Left lung (tissue), 10 donors: ENCODE measurements around the gene WDFY2. TPM values are rescaled to one million over a fixed set of nuclear protein-coding genes. Genes with fewer than 3 reads are reported as not detected.

ENCODE experiments used
- ATAC-seq: fragments of 200-7000 bp; cut with Tn5 transposase; one replicate; pipeline ENCODE4 v1.9.1; 2020; ENCODE audit warnings: moderate library complexity
- DNase-seq, 4 donors: peaks; one replicate each; pipeline ENCODE4 v3.0.0-alpha.2; 2013 to 2020
- H3K27ac ChIP-seq, 2 donors: fragments of 200-600 bp; sonication (generic) in 1 of 2; one replicate each; pipeline versions ENCODE4 v1.5.0 to v1.8.0; 2020 to 2021
- H3K27me3 ChIP-seq, 2 donors: fragments of 200-600 bp; sonication (generic) in 1 of 2; one replicate each; pipeline versions ENCODE4 v1.5.0 to v1.8.0; 2020 to 2021
- H3K36me3 ChIP-seq, 2 donors: fragments of 200-600 bp; sonication (generic) in 1 of 2; one replicate each; pipeline versions ENCODE4 v1.5.0 to v1.8.0; 2020 to 2021
- H3K4me1 ChIP-seq, 2 donors: fragments of 200-600 bp; one replicate each; pipeline ENCODE4 v1.8.0; 2021
- H3K4me3 ChIP-seq, 2 donors: fragments of 200-600 bp; sonication (generic) in 1 of 2; one replicate each; pipeline versions ENCODE4 v1.5.0 to v1.8.0; 2020 to 2021; ENCODE audit warnings: mild to moderate bottlenecking in 1 of 2
- H3K9me3 ChIP-seq, 2 donors: fragments of 200-600 bp; sonication (generic) in 1 of 2; one replicate each; pipeline versions ENCODE4 v1.5.0 to v1.8.0; 2020 to 2021
- intact Hi-C, 2 donors: fragments of 100-400 bp; cut with DNase I; formaldehyde crosslinking; loops; one replicate each; pipeline versions ENCODE4 v1.11.2 to v1.14.2; 2022
- polyA plus RNA-seq, 6 donors: library from polyadenylated mRNA; unstranded; fragments of 120-200 nt; gene quantifications; one replicate each; pipeline ENCODE4 v1.2.1, GENCODE V29; 2013; ENCODE audit not compliant: insufficient read length in 6 of 6
- total RNA-seq, 2 donors: library from RNA; stranded (reverse); fragmentation: NEBNext Ultra II Directional; extraction: Animal tissue kit (Norgen Biotek cat#: 25700); gene quantifications; one replicate each; pipeline ENCODE4 v1.2.1, GENCODE V29; 2021
- TF ChIP-seq, protein P1 (sequence below), 2 donors: fragments of 200-600 bp; sonication (generic) in 1 of 2; IDR thresholded peaks; one replicate each; pipeline versions ENCODE4 v1.5.0 to v1.8.0; 2021; ENCODE audit warnings: antibody characterized with exemption in 2 of 2
- donor health status: DM: no; HTN: yes; CAD: no.
- donor health status: DM: no; HTN: no; CAD: no.

The WDFY2 gene
- total and polyA plus RNA-seq, 8 donors, result 9.7 to 33.3 (median 22.1) TPM

DNA sequence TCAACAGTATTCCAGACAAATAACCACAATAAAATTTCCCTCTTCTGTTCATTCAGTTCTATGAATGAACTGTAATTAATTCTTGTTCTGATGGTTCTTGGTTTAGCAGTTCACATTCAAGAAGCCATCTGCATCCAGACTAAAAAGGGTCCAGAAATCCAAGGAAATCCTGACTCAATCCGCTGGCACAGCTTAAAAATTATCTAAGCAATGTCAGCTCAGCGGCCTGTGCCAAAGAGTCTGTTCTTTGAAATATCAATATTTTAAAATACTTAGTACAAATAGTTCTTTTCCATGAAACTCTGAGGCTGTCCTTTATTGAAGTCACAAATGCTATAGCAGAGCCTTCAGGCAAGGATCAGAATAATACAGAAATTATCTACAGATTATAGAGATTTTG is 162.5 kb downstream of the WDFY2 start:
- no peaks in the 10 kb centered on the region for H3K4me1 ChIP-seq
- ATAC-seq, result no peak
- H3K4me3 ChIP-seq, result no peak overlapping the region
- no peak overlapping the region for H3K27ac ChIP-seq
- H3K9me3 ChIP-seq, result peaks cover 0 to 20% of the 10 kb centered on the region in 2 donors
- TF ChIP-seq, protein P1, sequence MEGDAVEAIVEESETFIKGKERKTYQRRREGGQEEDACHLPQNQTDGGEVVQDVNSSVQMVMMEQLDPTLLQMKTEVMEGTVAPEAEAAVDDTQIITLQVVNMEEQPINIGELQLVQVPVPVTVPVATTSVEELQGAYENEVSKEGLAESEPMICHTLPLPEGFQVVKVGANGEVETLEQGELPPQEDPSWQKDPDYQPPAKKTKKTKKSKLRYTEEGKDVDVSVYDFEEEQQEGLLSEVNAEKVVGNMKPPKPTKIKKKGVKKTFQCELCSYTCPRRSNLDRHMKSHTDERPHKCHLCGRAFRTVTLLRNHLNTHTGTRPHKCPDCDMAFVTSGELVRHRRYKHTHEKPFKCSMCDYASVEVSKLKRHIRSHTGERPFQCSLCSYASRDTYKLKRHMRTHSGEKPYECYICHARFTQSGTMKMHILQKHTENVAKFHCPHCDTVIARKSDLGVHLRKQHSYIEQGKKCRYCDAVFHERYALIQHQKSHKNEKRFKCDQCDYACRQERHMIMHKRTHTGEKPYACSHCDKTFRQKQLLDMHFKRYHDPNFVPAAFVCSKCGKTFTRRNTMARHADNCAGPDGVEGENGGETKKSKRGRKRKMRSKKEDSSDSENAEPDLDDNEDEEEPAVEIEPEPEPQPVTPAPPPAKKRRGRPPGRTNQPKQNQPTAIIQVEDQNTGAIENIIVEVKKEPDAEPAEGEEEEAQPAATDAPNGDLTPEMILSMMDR (IDR thresholded peaks at IDR 0.05), result no peak
- no peaks in the 10 kb centered on the region for H3K27me3 ChIP-seq
- DNase-seq, result no peak
- intact Hi-C loops, result no loop called here
- H3K36me3 ChIP-seq, result peaks cover 0 to 59% of the 10 kb centered on the region in 2 donors

DNA sequence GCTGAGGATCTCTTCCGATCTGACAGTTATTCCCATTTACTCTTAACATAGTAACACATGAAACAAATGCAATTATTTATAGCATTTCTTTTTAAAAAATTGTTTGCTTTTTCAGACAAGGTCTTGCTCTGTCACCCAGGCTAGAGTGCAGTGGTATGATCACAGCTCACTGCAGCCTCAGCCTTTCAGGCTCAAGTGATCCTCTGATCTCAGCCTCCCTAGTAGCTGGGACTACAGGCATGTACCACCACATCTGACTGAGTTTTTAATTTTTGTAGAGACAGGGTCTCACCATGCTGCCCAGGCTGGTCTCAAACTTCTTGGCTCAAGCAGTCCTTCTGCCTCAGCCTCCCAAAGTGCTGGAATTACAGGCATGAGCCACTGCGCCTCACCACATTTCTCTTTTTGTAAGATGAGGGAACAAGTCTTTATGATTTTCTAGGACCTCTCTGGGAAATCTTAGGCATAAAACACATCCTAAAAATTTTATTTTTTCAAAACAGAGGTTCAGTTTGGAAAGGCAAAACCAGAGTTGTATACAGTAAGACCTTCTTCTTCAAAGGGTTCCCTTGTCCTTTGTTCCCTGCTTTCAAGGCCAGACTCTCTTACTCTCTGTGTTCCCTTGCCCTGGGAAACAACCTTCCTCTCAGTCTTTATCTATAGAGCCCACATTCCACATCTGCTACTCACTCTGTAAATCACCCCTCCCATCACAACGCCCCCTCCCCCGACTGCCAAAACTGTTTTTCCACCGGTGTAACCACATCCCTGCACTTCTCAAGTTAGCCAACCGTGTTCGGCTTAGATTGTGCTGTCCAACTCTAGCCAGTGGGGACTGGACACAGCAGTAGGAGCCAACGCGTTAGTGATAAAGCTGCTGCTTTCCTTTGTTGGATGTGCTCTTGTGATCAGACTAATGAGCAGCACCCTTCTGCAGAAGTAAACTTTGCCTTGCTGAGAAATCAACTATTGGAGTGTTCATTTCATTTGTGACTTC is 163.5 kb downstream of the WDFY2 start:
- Histone ChIP-seq H3K4me3 (no peak overlapping the region), H3K36me3 (peaks cover 0 to 66% of the 10 kb centered on the region in 2 donors), H3K27me3 (no peaks in the 10 kb centered on the region), H3K27ac (no peak overlapping the region), H3K4me1 (no peaks in the 10 kb centered on the region), H3K9me3 (peaks cover 0 to 20% of the 10 kb centered on the region in 2 donors)
- ATAC-seq, result no peak
- no peak for DNase-seq
- TF ChIP-seq, protein P1 (IDR thresholded peaks at IDR 0.05), result no peak
- intact Hi-C loops, result no loop called here

DNA sequence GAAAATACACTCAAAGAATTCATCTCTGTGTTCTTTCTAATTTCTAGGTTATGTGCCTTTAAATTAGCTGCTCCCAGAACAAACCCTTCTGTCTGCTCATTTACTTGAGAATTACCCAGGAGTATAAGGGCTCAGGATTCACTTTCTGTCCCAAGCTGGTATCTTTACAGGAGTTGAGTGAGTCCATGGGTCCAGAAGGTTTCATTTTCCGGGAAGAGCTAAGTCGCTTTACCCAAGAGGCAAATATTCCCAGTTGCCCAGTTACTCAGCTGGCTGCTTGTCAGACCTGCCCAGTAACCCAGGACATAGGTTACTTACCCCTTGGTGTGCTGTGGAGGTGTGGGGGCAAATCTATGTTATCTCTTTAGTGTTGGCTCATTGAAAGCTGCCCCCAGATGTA is 172.4 kb downstream of the WDFY2 start:
- ATAC-seq, result no peak
- intact Hi-C loops, result no loop called here
- Histone ChIP-seq H3K4me3 (no peak overlapping the region), H3K27ac (no peak overlapping the region), H3K4me1 (no peaks in the 10 kb centered on the region), H3K36me3 (peaks cover 0 to 96% of the 10 kb centered on the region in 2 donors), H3K9me3 (no peaks in the 10 kb centered on the region), H3K27me3 (no peaks in the 10 kb centered on the region)
- TF ChIP-seq, protein P1 (IDR thresholded peaks at IDR 0.05), result no peak
- DNase-seq, result no peak

DNA sequence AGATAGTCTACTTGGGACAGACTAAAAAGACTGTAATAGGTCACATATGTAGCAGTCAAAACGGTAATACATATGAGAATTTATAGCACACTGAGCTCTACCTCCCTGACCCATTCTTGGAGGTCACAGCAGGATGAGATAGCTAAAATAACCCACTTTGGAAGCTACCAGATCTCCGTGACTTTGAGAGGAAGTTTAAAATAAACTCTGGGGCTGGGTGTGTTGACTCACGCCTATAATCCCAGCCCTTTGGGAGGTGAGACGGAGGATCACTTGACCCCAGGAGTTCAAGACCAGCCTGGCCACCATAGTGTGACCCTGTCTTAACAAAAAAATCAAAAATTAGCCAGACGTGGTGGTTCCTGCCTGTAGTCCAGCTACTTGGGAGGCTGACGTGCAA is 174.4 kb downstream of the WDFY2 start:
- Histone ChIP-seq H3K4me3 (no peak overlapping the region), H3K27me3 (no peaks in the 10 kb centered on the region), H3K9me3 (no peaks in the 10 kb centered on the region), H3K36me3 (peaks cover 0 to 91% of the 10 kb centered on the region in 2 donors), H3K27ac (no peak overlapping the region), H3K4me1 (no peaks in the 10 kb centered on the region)
- intact Hi-C loops, result no loop called here
- TF ChIP-seq, protein P1 (IDR thresholded peaks at IDR 0.05), result no peak
- DNase-seq (no peak), ATAC-seq (no peak)

GRCh38 chr13:51759240-51759639 is 175.0 kb downstream of the WDFY2 start:
- intact Hi-C loops, result no loop called here
- TF ChIP-seq, protein P1 (IDR thresholded peaks at IDR 0.05), result no peak
- peaks cover 0 to 88% of the 10 kb centered on the region in 2 donors for H3K36me3 ChIP-seq
- DNase-seq (no peak), ATAC-seq (no peak)
- H3K4me3 ChIP-seq, result no peak overlapping the region
- no peaks in the 10 kb centered on the region for H3K27me3 ChIP-seq
- H3K9me3 ChIP-seq, result no peaks in the 10 kb centered on the region
- H3K4me1 ChIP-seq, result peaks cover under 1 to 4% of the 10 kb centered on the region in 2 donors
- H3K27ac ChIP-seq, result no peak overlapping the region
